Vagina (tissue), 2 donors: ENCODE measurements around the gene OGDH.

ENCODE experiments used
- CTCF ChIP-seq, 3 experiments: fragments of 450-650 bp in 2 of 3; fragments of 200-600 bp in 1 of 3; sonication (generic) in 1 of 3; IDR thresholded peaks; one replicate each; pipeline ENCODE4 v1.5.1; 2017 to 2019; ENCODE audit warnings: antibody characterized with exemption in 3 of 3, mild to moderate bottlenecking in 2 of 3, moderate library complexity in 2 of 3
- POLR2A ChIP-seq, 2 donors: fragments of 450-650 bp; IDR thresholded peaks; one replicate each; pipeline ENCODE4 v1.6.1; 2017; ENCODE audit warnings: antibody characterized with exemption in 2 of 2, mild to moderate bottlenecking in 2 of 2, moderate library complexity in 2 of 2
- POLR2AphosphoS5 ChIP-seq, 2 donors: sonication (generic); formaldehyde crosslinking; IDR thresholded peaks; one replicate each; pipeline ENCODE4 v1.9.0; 2017; ENCODE audit warnings: antibody characterized with exemption in 2 of 2, mild to moderate bottlenecking in 2 of 2, low read depth in 1 of 2; ENCODE audit not compliant: insufficient read depth in 1 of 2

GRCh38 chr7:44681645-44682044 is 75.2 kb downstream of the OGDH start:
- TF ChIP-seq CTCF (IDR thresholded peaks at IDR 0.05) = no peak
- no peak for TF ChIP-seq POLR2AphosphoS5 (IDR thresholded peaks at IDR 0.05; ENCODE audit: insufficient read depth in 1 of 2, low read depth in 1 of 2)
- TF ChIP-seq POLR2A (IDR thresholded peaks at IDR 0.05) = no peak
